Mesodermal cell (in vitro differentiated cells): ENCODE data around the gene CTU1.

Experiments
- H3K27ac ChIP-seq: 2 replicates; pipeline ENCODE4 v1.7.0; 2013; ENCODE audit warnings: mild to moderate bottlenecking, low read depth, low read length, moderate library complexity; ENCODE audit not compliant: severe bottlenecking
- H3K36me3 ChIP-seq: 2 replicates; pipeline ENCODE4 v1.7.1; 2013; ENCODE audit warnings: mild to moderate bottlenecking, low read length, moderate library complexity; ENCODE audit not compliant: control insufficient read depth, insufficient read depth
- H3K4me1 ChIP-seq: one replicate; pipeline ENCODE4 v1.7.1; 2013; ENCODE audit warnings: mild to moderate bottlenecking, low read length; ENCODE audit not compliant: insufficient read depth, control insufficient read depth, poor library complexity, severe bottlenecking
- H3K4me3 ChIP-seq: 2 replicates; pipeline ENCODE4 v1.7.0; 2013; ENCODE audit warnings: low read length, control low read depth, mild to moderate bottlenecking; ENCODE audit not compliant: insufficient read depth, poor library complexity, severe bottlenecking; ENCODE audit errors: extremely low read depth
- H3K9me3 ChIP-seq: 2 replicates; pipeline ENCODE4 v1.7.1; 2013; ENCODE audit warnings: mild to moderate bottlenecking, low read length, moderate library complexity; ENCODE audit not compliant: control insufficient read depth
- WGBS, 2 experiments: methylation state at CpG; one replicate each; pipeline ENCODE4 v1.1.5; 2013; ENCODE audit warnings: missing lambda C conversion rate in 2 of 2; ENCODE audit not compliant: insufficient coverage in 2 of 2; 5-methylcytosine and 5-hydroxymethylcytosine counted together

The CTU1 gene

DNA sequence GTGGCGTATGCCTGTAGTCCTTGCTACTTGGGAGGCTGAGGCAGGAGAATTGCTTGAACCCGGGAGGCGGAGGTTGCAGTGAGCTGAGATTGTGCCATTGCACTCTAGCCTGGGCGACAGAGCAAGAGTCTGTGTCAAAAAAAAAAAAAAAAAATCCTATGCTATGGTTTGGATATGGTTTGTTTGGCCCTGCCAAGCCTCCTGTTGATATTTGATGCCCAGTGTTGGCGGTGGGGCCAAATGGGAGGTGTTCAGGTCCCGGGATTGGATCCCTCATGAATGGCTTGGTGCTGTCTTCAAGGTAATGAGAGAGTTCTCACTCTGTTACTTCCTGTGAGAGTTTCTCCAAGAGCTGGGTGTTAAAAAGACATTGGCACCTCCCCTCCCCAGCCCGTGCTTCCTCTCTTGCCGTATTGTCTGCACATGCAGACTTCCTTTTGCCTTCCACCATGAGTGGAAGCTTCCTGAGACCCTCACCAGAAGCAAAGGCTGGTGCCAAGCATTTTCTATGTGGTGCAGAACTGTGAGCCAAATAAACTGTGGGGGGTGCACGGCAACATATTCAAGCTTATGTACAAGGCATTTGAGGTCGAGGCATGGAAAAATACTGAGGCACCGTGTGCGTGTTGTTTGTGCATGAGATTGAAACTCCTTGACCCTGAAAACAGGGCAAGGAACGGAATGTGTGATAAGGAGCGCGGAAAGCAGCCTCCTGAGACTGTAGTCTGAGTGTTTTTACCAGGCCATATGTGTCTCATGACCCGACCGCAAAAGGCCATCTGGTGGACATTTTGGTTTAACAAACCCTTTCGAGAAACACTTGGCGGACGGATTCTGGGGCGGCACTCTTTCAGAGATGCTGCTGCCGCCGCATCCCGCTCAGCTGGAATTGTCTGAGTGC, 23.8 kb upstream of the CTU1 start:
- H3K36me3 ChIP-seq = no peaks in the 10 kb centered on the region
- 88 to 89% methylated on average over 21 to 22 of the region's 24 CpGs for WGBS, 2 experiments
- H3K4me1 ChIP-seq = no peaks in the 10 kb centered on the region
- no peaks in the 10 kb centered on the region for H3K9me3 ChIP-seq
- H3K27ac ChIP-seq = peak overlapping the region; percentile 29
- H3K4me3 ChIP-seq = no peak overlapping the region

DNA sequence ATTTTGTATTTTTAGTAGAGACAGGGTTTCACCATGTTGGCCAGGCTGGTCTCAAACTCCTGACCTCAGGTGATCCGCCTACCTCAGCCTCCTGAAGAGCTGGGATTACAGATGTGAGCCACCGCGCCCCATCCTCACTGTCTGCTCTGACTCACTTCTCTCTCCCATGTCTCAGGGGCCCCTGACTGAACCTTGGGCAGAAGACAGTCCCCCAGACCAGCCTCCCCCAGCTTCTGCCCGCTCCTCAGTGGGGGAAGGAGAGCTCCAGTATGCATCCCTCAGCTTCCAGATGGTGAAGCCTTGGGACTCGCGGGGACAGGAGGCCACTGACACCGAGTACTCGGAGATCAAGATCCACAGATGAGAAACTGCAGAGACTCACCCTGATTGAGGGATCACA, 21.5 kb upstream of the CTU1 start:
- Histone ChIP-seq H3K4me3 (no peak overlapping the region), H3K9me3 (no peaks in the 10 kb centered on the region), H3K27ac (no peak overlapping the region), H3K4me1 (no peaks in the 10 kb centered on the region), H3K36me3 (no peaks in the 10 kb centered on the region)
- 90 to 96% methylated on average over 5 to 6 of the region's 8 CpGs for WGBS, 2 experiments

DNA sequence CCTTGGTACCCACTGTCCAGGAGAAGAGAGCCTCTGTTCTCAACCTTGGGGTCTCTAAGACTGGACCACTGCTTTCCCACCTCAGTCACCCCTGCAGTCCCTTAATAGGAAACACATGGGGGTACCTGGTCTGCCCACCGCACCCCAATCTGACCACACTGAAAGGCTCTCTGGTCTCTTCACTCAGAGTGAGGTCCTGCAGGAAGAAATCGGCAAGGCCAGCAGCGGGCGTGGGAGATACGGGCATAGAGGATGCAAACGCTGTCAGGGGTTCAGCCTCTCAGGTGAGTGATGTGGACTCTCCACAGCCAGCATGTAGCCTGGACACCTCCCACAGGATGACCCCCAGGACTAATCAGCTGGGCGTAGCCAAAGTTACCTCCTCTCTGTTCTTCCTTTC, 20.0 kb upstream of the CTU1 start:
- Histone ChIP-seq H3K36me3 (no peaks in the 10 kb centered on the region), H3K4me3 (no peak overlapping the region), H3K27ac (no peak overlapping the region), H3K9me3 (no peaks in the 10 kb centered on the region), H3K4me1 (no peaks in the 10 kb centered on the region)
- 91 to 94% methylated on average over 4 to 6 of the region's 7 CpGs for WGBS, 2 experiments

DNA sequence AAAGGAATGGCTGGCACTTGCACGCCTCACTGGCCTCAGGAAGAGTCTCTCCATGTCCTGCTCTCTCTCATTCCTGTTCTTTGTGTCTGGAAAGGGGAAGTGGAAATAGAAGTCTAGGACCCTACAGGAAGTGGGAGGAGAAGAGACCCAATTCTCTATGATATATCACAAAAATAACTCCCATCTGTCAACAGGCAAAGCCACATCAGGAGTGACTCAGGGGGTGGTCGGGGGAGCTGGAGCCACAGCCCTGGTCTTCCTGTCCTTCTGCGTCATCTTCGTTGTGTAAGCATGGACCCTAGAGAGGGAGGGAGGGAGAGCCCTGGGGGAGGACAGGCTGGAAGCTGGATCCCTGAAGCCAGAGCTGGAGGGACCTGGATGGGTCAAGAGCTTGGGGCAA, 19.5 kb upstream of the CTU1 start:
- no peak overlapping the region for H3K27ac ChIP-seq
- no peak overlapping the region for H3K4me3 ChIP-seq
- 80 to 90% methylated on average over 2 of the region's 4 CpGs for WGBS, 2 experiments

DNA sequence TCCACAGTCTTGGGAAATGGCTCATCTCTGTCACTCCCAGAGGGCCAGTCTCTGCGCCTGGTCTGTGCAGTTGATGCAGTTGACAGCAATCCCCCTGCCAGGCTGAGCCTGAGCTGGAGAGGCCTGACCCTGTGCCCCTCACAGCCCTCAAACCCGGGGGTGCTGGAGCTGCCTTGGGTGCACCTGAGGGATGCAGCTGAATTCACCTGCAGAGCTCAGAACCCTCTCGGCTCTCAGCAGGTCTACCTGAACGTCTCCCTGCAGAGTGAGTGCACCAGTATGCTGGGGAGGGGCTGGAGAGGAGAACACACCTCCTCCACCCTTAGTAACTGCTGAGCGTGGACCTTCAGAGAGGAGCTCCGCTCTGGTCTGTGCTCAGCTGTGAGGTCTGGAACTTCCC, 18.8 kb upstream of the CTU1 start:
- no peak overlapping the region for H3K4me3 ChIP-seq
- H3K27ac ChIP-seq = no peak overlapping the region
- WGBS, 2 experiments = 78 to 95% methylated on average over 3 to 4 of the region's 6 CpGs
- no peaks in the 10 kb centered on the region for H3K4me1 ChIP-seq
- H3K36me3 ChIP-seq = no peaks in the 10 kb centered on the region
- no peaks in the 10 kb centered on the region for H3K9me3 ChIP-seq

More for the DNA sequence above, 19.5 kb upstream of the CTU1 start:
- Histone ChIP-seq H3K36me3 (no peaks in the 10 kb centered on the region), H3K4me1 (no peaks in the 10 kb centered on the region), H3K9me3 (no peaks in the 10 kb centered on the region)

DNA sequence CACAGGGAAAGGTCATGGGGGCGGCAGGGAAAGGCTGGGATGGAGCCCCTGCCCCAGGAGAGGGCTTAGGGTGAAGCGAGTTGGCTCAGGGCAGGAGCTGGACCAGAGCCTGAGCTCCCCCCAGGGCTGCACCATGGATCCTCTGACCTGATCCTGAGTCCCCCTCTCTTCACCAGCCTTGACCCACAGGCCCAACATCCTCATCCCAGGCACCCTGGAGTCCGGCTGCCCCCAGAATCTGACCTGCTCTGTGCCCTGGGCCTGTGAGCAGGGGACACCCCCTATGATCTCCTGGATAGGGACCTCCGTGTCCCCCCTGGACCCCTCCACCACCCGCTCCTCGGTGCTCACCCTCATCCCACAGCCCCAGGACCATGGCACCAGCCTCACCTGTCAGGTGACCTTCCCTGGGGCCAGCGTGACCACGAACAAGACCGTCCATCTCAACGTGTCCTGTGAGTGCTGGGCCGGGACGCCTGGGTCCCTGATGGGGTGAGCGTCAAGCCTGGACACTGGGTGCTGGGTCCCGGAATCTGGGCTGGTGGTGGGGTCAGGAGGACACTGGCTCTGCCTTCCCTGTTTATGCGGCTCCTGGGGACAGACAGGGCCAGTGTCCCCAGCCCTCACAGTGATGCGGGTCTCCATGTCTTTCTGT, 17.3 kb upstream of the CTU1 start:
- Histone ChIP-seq H3K9me3 (no peaks in the 10 kb centered on the region), H3K27ac (no peak overlapping the region), H3K4me1 (no peaks in the 10 kb centered on the region), H3K4me3 (no peak overlapping the region), H3K36me3 (no peaks in the 10 kb centered on the region)
- 92 to 94% methylated on average over 9 to 16 of the region's 16 CpGs for WGBS, 2 experiments

DNA sequence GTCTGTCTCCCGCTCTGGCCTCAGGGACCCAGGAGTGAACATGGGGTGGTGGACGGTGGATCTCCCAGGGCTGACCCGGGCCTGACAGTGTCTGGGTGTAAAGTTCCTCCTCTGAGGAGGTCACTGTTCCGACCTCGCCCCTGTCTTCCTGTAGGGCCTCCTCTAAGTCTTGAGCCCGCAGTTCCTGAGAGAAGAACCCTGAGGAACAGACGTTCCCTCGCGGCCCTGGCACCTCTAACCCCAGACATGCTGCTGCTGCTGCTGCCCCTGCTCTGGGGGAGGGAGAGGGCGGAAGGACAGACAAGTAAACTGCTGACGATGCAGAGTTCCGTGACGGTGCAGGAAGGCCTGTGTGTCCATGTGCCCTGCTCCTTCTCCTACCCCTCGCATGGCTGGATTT, 16.5 kb upstream of the CTU1 start, which contains the start of gene SIGLEC9:
Gene SIGLEC9, plus strand, starts transcription at position 178 of the 400 bp plus-strand sequence. Its CDS starts 69 bp downstream, at position 247.
- WGBS, 2 experiments = 91 to 93% methylated on average over 8 to 9 of the region's 14 CpGs

DNA sequence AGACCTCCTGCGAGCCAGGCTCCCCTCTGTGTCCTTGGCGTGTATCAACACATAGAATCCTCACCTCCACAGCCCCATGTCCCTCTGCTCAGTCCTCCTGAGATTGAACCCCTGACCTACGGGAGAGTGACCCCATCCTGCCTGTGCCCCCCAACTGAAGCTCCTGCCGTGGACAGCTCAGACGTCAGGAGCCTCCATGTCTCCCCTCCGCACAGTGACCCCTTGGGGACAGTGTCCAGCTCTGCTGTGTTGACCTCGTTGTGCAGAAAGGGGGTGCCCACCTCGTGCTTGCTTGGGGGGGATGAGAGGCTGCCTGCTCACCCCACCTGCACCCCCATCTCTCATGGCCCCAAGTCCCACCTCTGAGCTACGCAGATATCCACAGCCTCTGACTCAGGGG, 16.0 kb upstream of the CTU1 start:
- H3K27ac ChIP-seq = no peak overlapping the region
- no peaks in the 10 kb centered on the region for H3K9me3 ChIP-seq
- H3K36me3 ChIP-seq = no peaks in the 10 kb centered on the region
- no peak overlapping the region for H3K4me3 ChIP-seq
- no peaks in the 10 kb centered on the region for H3K4me1 ChIP-seq
- whole genome bisulfite sequencing, 2 experiments = 95 to 96% methylated on average over 3 to 4 of the region's 9 CpGs

More for the DNA sequence above, 16.5 kb upstream of the CTU1 start, which contains the start of gene SIGLEC9:
- H3K9me3 ChIP-seq = no peaks in the 10 kb centered on the region
- no peak within 1 kb of the TSS for H3K27ac ChIP-seq
- no peak within 1 kb of the TSS for H3K4me3 ChIP-seq
- no peaks in the 10 kb centered on the region for H3K4me1 ChIP-seq
- H3K36me3 ChIP-seq = no peaks in the 10 kb centered on the region

DNA sequence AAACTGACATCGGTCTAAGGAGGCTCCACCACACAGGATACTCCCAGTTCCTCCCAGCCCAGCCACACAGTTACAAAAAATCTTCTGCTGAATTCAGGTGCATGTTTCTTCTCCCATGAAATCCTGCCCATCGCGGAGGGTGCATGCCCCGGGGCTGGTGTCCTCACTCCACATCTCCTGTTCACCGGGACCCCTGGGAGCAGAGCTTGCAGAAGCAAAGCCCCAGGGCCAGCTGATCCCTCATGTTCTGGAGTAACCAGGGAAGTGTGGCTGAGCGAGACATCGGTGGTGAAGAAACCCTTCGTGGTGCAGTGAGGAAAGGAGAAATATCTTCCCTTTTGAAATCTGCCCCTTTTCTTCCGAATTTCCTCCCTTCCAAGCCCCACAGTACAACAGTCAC, 15.6 kb upstream of the CTU1 start:
- Histone ChIP-seq H3K36me3 (no peaks in the 10 kb centered on the region), H3K4me3 (no peak overlapping the region), H3K9me3 (no peaks in the 10 kb centered on the region), H3K27ac (no peak overlapping the region), H3K4me1 (no peaks in the 10 kb centered on the region)
- WGBS, 2 experiments = 92 to 94% methylated on average over 4 to 8 of the region's 9 CpGs

DNA sequence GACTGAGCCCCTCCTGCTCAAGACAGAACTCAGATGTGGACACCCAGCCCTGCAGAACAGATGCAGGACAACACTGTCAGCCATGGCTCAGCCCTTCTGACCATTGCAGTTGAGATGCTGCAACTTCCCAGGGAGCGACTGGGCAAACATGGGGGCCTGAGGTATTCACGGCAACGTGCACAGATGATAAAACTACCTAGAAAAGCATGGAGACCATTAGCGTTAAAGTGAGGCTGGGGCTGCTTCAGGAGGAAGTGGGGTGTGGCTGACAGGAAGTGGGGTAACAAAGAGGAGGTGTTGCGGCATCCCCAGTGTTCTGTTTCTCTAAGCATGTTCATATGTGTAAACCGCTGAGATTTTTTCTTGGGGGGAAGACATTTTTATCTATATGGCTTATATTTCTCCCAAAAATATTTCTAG, 15.2 kb upstream of the CTU1 start:
- Histone ChIP-seq H3K9me3 (no peaks in the 10 kb centered on the region), H3K36me3 (no peaks in the 10 kb centered on the region), H3K4me1 (no peaks in the 10 kb centered on the region), H3K27ac (no peak overlapping the region), H3K4me3 (no peak overlapping the region)
- 84 to 92% methylated on average over 5 of the region's 6 CpGs for WGBS, 2 experiments
